ENCODE results near the gene LMOD3. TPM values are rescaled to one million over a fixed set of nuclear protein-coding genes. Genes with fewer than 3 reads are reported as not detected.

The LMOD3 gene
- total and polyA plus RNA-seq, 2 of the 8 experiments (the other 6 are each of a cell fraction or from before 2014, with no cell fraction given) = not detected

- Histone ChIP-seq H3K23ac (ENCODE audit: insufficient read length) (no peak overlapping the region), H3K36me3 (ENCODE audit: control insufficient read depth in 2 of 4, insufficient read depth in 4 of 4, low read length in 3 of 4) (no peaks in the 10 kb centered on the region), H3K9me3 (ENCODE audit: insufficient read depth in 2 of 2, low read depth in 1 of 2, low read length in 1 of 2) (no peaks in the 10 kb centered on the region), H3K79me1 (ENCODE audit: low read depth, low read length) (no peaks in the 10 kb centered on the region), H3K56ac (replicated peaks; ENCODE audit: insufficient read length, low read depth, low read length) (no peak overlapping the region), H3K9ac (replicated peaks in 1 of 4; ENCODE audit: extremely low read depth in 1 of 4, low read depth in 3 of 4, low read length in 3 of 4) (no peak overlapping the region), H3K4me2 (ENCODE audit: insufficient read depth in 1 of 2, low read depth in 2 of 2, low read length in 2 of 2) (no peak overlapping the region), H3K4ac (replicated peaks; ENCODE audit: insufficient read length, low read depth, low read length) (no peak overlapping the region), H3K4me1 (replicated peaks in 1 of 4; ENCODE audit: control insufficient read depth in 3 of 4, insufficient read depth in 4 of 4, low read length in 3 of 4) (peaks cover 0 to 6% (median 4%) of the 10 kb centered on the region in 4 experiments; a peak in 5 of 7 replicates), H4K5ac (ENCODE audit: insufficient read length, low read depth, low read length) (no peak overlapping the region), H2BK5ac (ENCODE audit: low read depth, low read length) (no peak overlapping the region), H4K20me1 (replicated peaks in 1 of 2; ENCODE audit: control insufficient read depth in 1 of 2, insufficient read depth in 2 of 2, low read length in 2 of 2) (no peaks in the 10 kb centered on the region), H3K4me3 (ENCODE audit: extremely low read depth in 1 of 4, insufficient read depth in 2 of 4, low read depth in 3 of 4, low read length in 4 of 4) (no peak overlapping the region), H3K23me2 (ENCODE audit: low read depth, low read length) (no peaks in the 10 kb centered on the region), H2BK12ac (ENCODE audit: low read depth, low read length) (no peak overlapping the region), H3K79me2 (ENCODE audit: control insufficient read depth in 1 of 2, insufficient read depth in 2 of 2, low read length in 2 of 2) (no peaks in the 10 kb centered on the region), H3K18ac (ENCODE audit: extremely low read depth, low read length) (no peak overlapping the region), H2BK15ac (ENCODE audit: low read length) (no peak overlapping the region), H2BK20ac (ENCODE audit: low read length) (no peak overlapping the region), H2AK5ac (ENCODE audit: low read depth, low read length) (no peak overlapping the region), H3K27me3 (replicated peaks in 1 of 4; ENCODE audit: control insufficient read depth in 3 of 4, extremely low read depth in 1 of 4, insufficient read depth in 3 of 4, low read length in 3 of 4) (peaks cover 0 to 7% (median 4%) of the 10 kb centered on the region in 4 experiments; a peak in 3 of 7 replicates), H3K14ac (ENCODE audit: insufficient read length) (no peak overlapping the region), H4K8ac (ENCODE audit: extremely low read depth, insufficient read depth, low read length) (no peak overlapping the region), H4K91ac (replicated peaks; ENCODE audit: insufficient read length, low read length) (no peak overlapping the region), H2BK120ac (replicated peaks; ENCODE audit: low read depth, low read length) (no peak overlapping the region), H3K27ac (ENCODE audit: low read depth, low read length) (no peak overlapping the region), H2AFZ (ENCODE audit: low read length) (no peak overlapping the region)
- ChIA-PET CTCF (ENCODE audit: partially characterized antibody) (interaction anchor here (1.3 to 1.6 kb wide), 2 partner anchors 21 to 168 kb away, joined by 3 read pairs; no protein-coding TSS in a partner anchor), POLR2A (ENCODE audit: partially characterized antibody) (interaction anchor here (1.0 kb wide), 1 partner anchor 10 kb away, joined by 3 read pairs; no protein-coding TSS in a partner anchor)
- 89% methylated on average over 3 of the region's 3 CpGs; no CpG with 5 or more reads in 1 of the 2 experiments for WGBS, 2 experiments (ENCODE audit: extremely low coverage in 1 of 2, insufficient coverage in 1 of 2, insufficient read length in 1 of 2, insufficient replicate concordance in 2 of 2, low coverage in 1 of 2, low lambda C conversion rate in 2 of 2, missing lambda C conversion rate in 1 of 2)
- DNase-seq (ENCODE audit: low read depth in 1 of 2, low spot score in 2 of 2) (no peak), FAIRE-seq (no peak)
- TF ChIP-seq CHD1 (IDR thresholded peaks at IDR 0.05; ENCODE audit: low read depth, low read length) (no peak), RFX5 (IDR thresholded peaks at IDR 0.05; ENCODE audit: borderline replicate concordance, low read depth, low read length) (no peak), POLR2A (IDR thresholded peaks at IDR 0.05; ENCODE audit: control extremely low read depth in 1 of 2, low read depth in 2 of 2, low read length in 2 of 2) (no peak), TEAD4 (IDR thresholded peaks at IDR 0.05; ENCODE audit: low read depth, low read length) (no peak), CREB1 (IDR thresholded peaks at IDR 0.05) (no peak), TAF7 (optimal IDR thresholded peaks at IDR 0.05; ENCODE audit: borderline replicate concordance, low read depth, low read length) (no peak), KDM5A (IDR thresholded peaks at IDR 0.05; ENCODE audit: low read length) (no peak), POLR2AphosphoS5 (IDR thresholded peaks at IDR 0.05; ENCODE audit: low read depth, low read length) (no peak), RNF2 (IDR thresholded peaks at IDR 0.05; ENCODE audit: borderline replicate concordance, low read depth, low read length, missing control alignments, poor library complexity, severe bottlenecking) (no peak), KDM1A (IDR thresholded peaks at IDR 0.05; ENCODE audit: borderline replicate concordance, low read length) (no peak), RAD21 (IDR thresholded peaks at IDR 0.05 in 1 of 2, conservative IDR thresholded peaks at IDR 0.05 in 1 of 2; ENCODE audit: low read depth in 2 of 2, low read length in 2 of 2) (no peak), SIN3A (conservative IDR thresholded peaks at IDR 0.05 in 1 of 2, IDR thresholded peaks at IDR 0.05 in 1 of 2; ENCODE audit: low read depth in 1 of 2, low read length in 2 of 2) (no peak), GTF2F1 (IDR thresholded peaks at IDR 0.05; ENCODE audit: borderline replicate concordance, low read depth, low read length) (no peak), HDAC6 (IDR thresholded peaks at IDR 0.05; ENCODE audit: low read depth, low read length) (no peak), TAF1 (IDR thresholded peaks at IDR 0.05; ENCODE audit: low read depth, low read length) (no peak)
These were observed 19.7 kb upstream of the LMOD3 start for GRCh38 chr3:69142090-69142489.

Measured in H1 (cell line).